Vagina (tissue), 2 donors: ENCODE data around the gene ATP2C2. TPM values are rescaled to one million over a fixed set of nuclear protein-coding genes. Genes with fewer than 3 reads are reported as not detected.

Experiments used
- DNase-seq, 2 donors: peaks; one replicate each; pipeline ENCODE4 v3.0.0-alpha.2; 2017; ENCODE audit errors: extremely low spot score in 2 of 2
- H3K27ac ChIP-seq: fragments of 200-600 bp; sonication (generic); one replicate; pipeline ENCODE4 v1.5.1; 2019
- H3K27me3 ChIP-seq: fragments of 200-600 bp; sonication (generic); one replicate; pipeline ENCODE4 v1.5.1; 2019
- H3K36me3 ChIP-seq, 2 donors: fragments of 200-600 bp; sonication (generic); one replicate each; pipeline ENCODE4 v1.5.1; 2017 to 2019
- H3K4me1 ChIP-seq: fragments of 200-600 bp; sonication (generic); one replicate; pipeline ENCODE4 v1.5.1; 2019
- H3K4me3 ChIP-seq, 2 donors: fragments of 200-600 bp; sonication (generic); 1 replicate in 1 of 2; 2 replicates in 1 of 2; pipeline ENCODE4 v1.5.1; 2016 to 2019
- H3K9me3 ChIP-seq: fragments of 200-600 bp; sonication (generic); one replicate; pipeline ENCODE4 v1.5.1; 2019
- CTCF ChIP-seq, 3 experiments: fragments of 450-650 bp in 2 of 3; fragments of 200-600 bp in 1 of 3; sonication (generic) in 1 of 3; IDR thresholded peaks; one replicate each; pipeline ENCODE4 v1.5.1; 2017 to 2019; ENCODE audit warnings: antibody characterized with exemption in 3 of 3, mild to moderate bottlenecking in 2 of 3, moderate library complexity in 2 of 3
- POLR2A ChIP-seq, 2 donors: fragments of 450-650 bp; IDR thresholded peaks; one replicate each; pipeline ENCODE4 v1.6.1; 2017; ENCODE audit warnings: antibody characterized with exemption in 2 of 2, mild to moderate bottlenecking in 2 of 2, moderate library complexity in 2 of 2
- POLR2AphosphoS5 ChIP-seq, 2 donors: sonication (generic); formaldehyde crosslinking; IDR thresholded peaks; one replicate each; pipeline ENCODE4 v1.9.0; 2017; ENCODE audit warnings: antibody characterized with exemption in 2 of 2, mild to moderate bottlenecking in 2 of 2, low read depth in 1 of 2; ENCODE audit not compliant: insufficient read depth in 1 of 2
- intact Hi-C: fragments of 100-400 bp; cut with DNase I; formaldehyde crosslinking; loops from one replicate; pipeline ENCODE4 v1.15.1; 2023
- total RNA-seq: library from RNA; depleted of rRNA; stranded (reverse); fragments of >200 nt; gene quantifications from one replicate; pipeline ENCODE4 v1.2.3, GENCODE V29; 2016

The ATP2C2 gene
- total RNA-seq, 1 donor from 2014 or later = 35.1 TPM

GRCh38 chr16:84466692-84467091 is 98.4 kb downstream of the ATP2C2 start:
- Histone ChIP-seq H3K9me3 (no peaks in the 10 kb centered on the region), H3K36me3 (peaks cover 0 to 14% of the 10 kb centered on the region in 2 donors), H3K27ac (no peak overlapping the region), H3K27me3 (no peaks in the 10 kb centered on the region), H3K4me1 (no peaks in the 10 kb centered on the region), H3K4me3 (no peak overlapping the region)
- DNase-seq = no peak
- intact Hi-C loops = no loop called here
- TF ChIP-seq POLR2A (IDR thresholded peaks at IDR 0.05) = no peak
- TF ChIP-seq POLR2AphosphoS5 (IDR thresholded peaks at IDR 0.05; ENCODE audit: insufficient read depth in 1 of 2, low read depth in 1 of 2) = no peak
- no peak for TF ChIP-seq CTCF (IDR thresholded peaks at IDR 0.05)

- peaks cover 0 to 14% of the 10 kb centered on the region in 2 donors for H3K36me3 ChIP-seq
- H3K4me1 ChIP-seq = no peaks in the 10 kb centered on the region
- H3K27me3 ChIP-seq = no peaks in the 10 kb centered on the region
- no peak overlapping the region for H3K4me3 ChIP-seq
- TF ChIP-seq POLR2AphosphoS5 (IDR thresholded peaks at IDR 0.05; ENCODE audit: insufficient read depth in 1 of 2, low read depth in 1 of 2) = no peak
- TF ChIP-seq CTCF (IDR thresholded peaks at IDR 0.05) = no peak
- TF ChIP-seq POLR2A (IDR thresholded peaks at IDR 0.05) = no peak
- intact Hi-C loops = no loop called here
- no peak overlapping the region for H3K27ac ChIP-seq
- no peaks in the 10 kb centered on the region for H3K9me3 ChIP-seq
- DNase-seq = peak in 1 of 2 donors; percentile 52
Observed at GRCh38 chr16:84467256-84467655, 98.9 kb downstream of the ATP2C2 start.

GRCh38 chr16:84467709-84468108 is 99.4 kb downstream of the ATP2C2 start:
- intact Hi-C loops = no loop called here
- no peaks in the 10 kb centered on the region for H3K9me3 ChIP-seq
- no peak overlapping the region for H3K27ac ChIP-seq
- H3K4me3 ChIP-seq = no peak overlapping the region
- TF ChIP-seq POLR2AphosphoS5 (IDR thresholded peaks at IDR 0.05; ENCODE audit: insufficient read depth in 1 of 2, low read depth in 1 of 2) (no peak), POLR2A (IDR thresholded peaks at IDR 0.05) (no peak), CTCF (IDR thresholded peaks at IDR 0.05) (no peak)
- no peaks in the 10 kb centered on the region for H3K27me3 ChIP-seq
- DNase-seq = no peak
- H3K36me3 ChIP-seq = peaks cover 0 to 14% of the 10 kb centered on the region in 2 donors
- H3K4me1 ChIP-seq = no peaks in the 10 kb centered on the region

- Histone ChIP-seq H3K4me1 (no peaks in the 10 kb centered on the region), H3K36me3 (peaks cover 0 to 14% of the 10 kb centered on the region in 2 donors), H3K27ac (no peak overlapping the region), H3K9me3 (no peaks in the 10 kb centered on the region), H3K27me3 (no peaks in the 10 kb centered on the region), H3K4me3 (no peak overlapping the region)
- DNase-seq = peak in 1 of 2 donors; percentile 43
- intact Hi-C loops = no loop called here
- TF ChIP-seq POLR2AphosphoS5 (IDR thresholded peaks at IDR 0.05; ENCODE audit: insufficient read depth in 1 of 2, low read depth in 1 of 2) (no peak), POLR2A (IDR thresholded peaks at IDR 0.05) (no peak)
Observed at GRCh38 chr16:84471316-84471715, 103.0 kb downstream of the ATP2C2 start.

- Histone ChIP-seq H3K27me3 (no peaks in the 10 kb centered on the region), H3K36me3 (peaks cover 0 to 12% of the 10 kb centered on the region in 2 donors), H3K4me1 (no peaks in the 10 kb centered on the region), H3K4me3 (no peak overlapping the region), H3K27ac (no peak overlapping the region), H3K9me3 (no peaks in the 10 kb centered on the region)
- intact Hi-C loops = no loop called here
- DNase-seq = peak in 1 of 2 donors; percentile 58
- TF ChIP-seq POLR2A (IDR thresholded peaks at IDR 0.05) = no peak
- TF ChIP-seq CTCF (IDR thresholded peaks at IDR 0.05) = no peak
- no peak for TF ChIP-seq POLR2AphosphoS5 (IDR thresholded peaks at IDR 0.05; ENCODE audit: insufficient read depth in 1 of 2, low read depth in 1 of 2)
Observed at GRCh38 chr16:84471966-84472365, 103.6 kb downstream of the ATP2C2 start.
